T47D (cell line): ENCODE data around the gene PEBP1.
"Not testable (repeated sequence)": the region's sequence is repeated elsewhere in the genome, so short reads cannot be mapped to it uniquely, and the experiment has no call there.

Source experiments
- DNase-seq, 2 experiments: peaks; one replicate each; pipeline versions ENCODE4 v3.0.0 to v3.0.0-alpha.2; 2011 to 2012; ENCODE audit warnings: low read depth in 1 of 2, low spot score in 1 of 2
- JUND ChIP-seq: IDR thresholded peaks from 2 replicates; pipeline ENCODE4 v1.6.1; 2012; ENCODE audit warnings: low read depth
- in situ Hi-C: cut with HindIII; loops from 2 replicates; pipeline ENCODE4 v1.10.0; 2016; ENCODE audit warnings: low sequenced_read_pairs, low pct_unique_long_range_greater_than_20kb

The PEBP1 gene

DNA sequence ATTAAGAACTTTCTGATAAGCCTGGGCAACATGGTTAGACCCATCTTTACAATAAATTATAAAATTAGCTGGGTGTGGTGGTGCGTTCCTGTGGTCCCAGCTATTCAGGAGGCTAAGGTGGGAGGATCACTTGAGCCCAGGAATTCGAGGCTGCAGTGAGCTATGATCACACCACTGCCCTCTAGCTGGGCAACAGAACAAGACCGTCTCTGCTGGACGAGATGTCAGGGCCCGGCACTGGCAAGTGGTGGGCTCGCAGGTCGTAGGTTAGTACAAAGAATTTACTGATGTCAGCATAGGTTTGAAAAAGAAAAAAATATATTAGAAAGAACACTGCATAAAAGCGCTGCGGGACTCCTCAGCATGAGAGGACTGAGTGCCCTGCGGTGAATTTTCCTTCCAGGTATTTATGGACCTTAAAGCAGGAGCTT is 16.5 kb upstream of the PEBP1 start:
- in situ Hi-C loops, result no loop called here
- DNase-seq, result no peak
- TF ChIP-seq JUND, result no peak

DNA sequence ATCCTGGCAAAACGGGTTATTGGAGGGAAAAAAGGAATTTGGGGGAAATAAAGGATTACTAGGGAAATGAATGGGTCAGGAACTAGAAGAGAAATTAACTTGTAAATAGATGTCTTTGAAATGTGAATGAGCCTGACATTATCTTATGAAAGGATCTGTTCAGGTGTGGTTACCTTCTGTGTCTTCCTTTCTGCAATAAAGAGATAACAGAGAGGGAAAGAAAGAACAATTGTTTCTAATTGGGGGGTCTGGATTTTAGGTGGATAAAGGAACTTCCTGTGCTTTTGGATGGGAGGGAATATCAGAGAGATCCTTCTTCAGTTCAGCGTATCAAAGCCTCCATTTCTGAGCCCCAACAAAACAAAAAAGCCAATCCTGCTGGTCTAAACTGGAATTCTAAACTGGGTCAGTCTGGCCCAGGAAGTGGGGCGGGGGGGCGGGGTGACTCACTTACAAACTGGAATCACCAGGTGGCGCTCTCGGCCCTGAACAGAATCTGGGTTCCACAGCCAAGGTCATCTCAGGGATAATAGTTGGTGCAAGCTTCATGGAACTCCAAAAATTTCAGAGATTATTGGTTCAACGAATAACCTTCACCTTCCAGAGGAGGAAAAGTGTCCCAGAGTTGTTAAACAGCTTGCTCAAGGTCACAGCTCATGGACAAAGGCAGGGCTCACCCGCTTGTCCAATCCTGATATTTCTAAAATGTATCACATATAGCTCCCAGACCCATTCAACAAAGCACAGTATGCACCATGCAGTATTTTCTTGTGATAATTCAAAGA is 15.2 kb upstream of the PEBP1 start:
- in situ Hi-C loops, result no loop called here
- no peak for TF ChIP-seq JUND
- peak; percentile 79 to 83 for DNase-seq

DNA sequence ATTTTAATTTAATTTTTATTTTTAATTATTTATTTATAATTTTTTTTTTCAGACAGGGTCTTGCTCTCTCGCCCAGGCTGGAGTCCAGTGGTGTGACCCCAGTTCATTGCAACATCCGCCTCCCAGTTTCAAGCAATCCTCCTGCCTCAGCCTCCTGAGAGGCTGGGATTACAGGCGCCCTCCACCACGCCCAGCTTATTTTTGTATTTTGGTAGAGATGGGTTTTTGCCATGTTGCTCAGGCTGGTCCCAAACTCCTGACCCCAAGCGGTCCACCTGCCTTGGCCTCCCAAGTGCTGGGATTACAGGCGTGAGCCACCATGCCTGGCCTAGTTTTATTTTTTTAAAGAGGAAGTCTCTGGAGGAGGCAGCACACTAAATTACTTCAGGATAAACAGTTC is 13.7 kb upstream of the PEBP1 start:
- in situ Hi-C loops, result no loop called here
- no peak for DNase-seq
- no peak for TF ChIP-seq JUND

DNA sequence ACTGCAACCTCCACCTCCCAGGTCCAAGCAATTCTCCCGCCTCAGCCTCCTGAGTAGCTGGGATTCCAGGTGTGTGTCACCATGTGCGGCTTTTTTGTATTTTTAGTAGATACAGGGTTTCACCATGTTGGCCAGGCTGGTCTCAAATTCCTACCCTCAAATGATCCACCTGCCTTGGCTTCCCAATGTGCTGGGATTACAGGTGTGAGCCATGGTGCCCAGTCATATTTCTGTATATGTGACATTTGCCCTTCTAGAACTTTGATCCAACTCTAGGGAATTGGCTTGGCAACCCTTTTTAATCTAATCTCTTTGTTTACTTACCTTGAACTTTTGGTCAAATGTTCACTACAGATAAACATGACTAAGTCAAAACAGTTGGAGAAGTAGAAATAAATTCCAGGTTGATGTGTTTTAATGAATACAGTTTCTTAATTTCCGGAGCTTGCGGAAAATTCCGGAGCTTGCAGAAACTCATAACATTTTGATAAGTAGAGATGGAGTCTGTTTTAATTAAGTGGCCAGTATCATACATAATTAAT is 11.5 kb upstream of the PEBP1 start:
- in situ Hi-C loops, result no loop called here
- DNase-seq, result no peak
- no peak for TF ChIP-seq JUND

DNA sequence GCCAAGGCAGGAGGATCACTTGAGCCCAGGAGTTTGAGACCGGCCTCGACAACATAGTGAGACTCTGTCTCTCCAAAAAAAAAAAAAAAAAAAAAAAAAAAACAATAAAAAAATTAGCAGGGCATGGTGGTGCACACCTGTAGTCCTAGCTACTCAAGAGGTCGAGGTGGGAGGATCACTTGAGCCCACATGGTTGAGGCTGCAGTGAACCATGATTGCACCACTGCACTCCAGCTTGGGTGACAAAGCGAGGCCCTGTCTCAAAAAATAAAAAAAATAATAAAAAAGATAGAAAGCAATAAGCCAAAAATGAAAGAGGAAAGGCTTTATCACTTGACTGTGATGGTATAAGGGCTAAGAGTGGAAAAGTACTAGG is 10.2 kb upstream of the PEBP1 start:
- in situ Hi-C loops, result no loop called here
- TF ChIP-seq JUND, result no peak
- no peak for DNase-seq

DNA sequence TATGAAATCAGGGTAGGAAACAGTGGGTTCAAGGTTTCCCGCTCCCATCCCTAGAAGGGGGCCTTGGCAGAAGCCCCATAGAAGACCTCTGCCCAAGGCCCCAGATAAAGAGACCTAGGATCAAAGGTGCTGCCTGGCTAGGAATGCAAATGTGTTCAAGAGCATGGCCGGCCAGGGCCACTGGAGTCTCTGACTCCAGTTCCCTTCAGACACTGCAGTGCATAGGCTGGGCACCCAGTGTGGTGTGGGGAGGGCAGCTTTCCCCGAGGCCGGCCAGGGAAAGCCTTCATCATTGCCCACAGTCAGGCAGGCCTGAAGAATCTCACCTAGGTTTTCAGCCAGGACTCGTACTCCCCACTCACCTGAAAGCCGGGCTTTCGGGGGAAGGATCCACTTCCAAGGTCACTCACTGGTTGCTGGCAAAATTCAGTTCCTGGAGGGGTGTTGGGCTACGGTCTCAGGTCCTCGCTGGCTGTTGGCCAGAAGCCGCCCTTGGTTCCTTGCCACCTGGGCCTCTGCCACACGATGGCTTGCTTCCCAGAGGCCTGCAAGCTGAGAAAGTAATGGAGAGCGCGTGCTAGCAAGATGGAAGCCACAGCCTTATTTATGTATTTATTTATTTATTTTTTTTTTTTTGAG is 9.7 kb upstream of the PEBP1 start:
- no peak for TF ChIP-seq JUND
- in situ Hi-C loops, result no loop called here
- no peak for DNase-seq

DNA sequence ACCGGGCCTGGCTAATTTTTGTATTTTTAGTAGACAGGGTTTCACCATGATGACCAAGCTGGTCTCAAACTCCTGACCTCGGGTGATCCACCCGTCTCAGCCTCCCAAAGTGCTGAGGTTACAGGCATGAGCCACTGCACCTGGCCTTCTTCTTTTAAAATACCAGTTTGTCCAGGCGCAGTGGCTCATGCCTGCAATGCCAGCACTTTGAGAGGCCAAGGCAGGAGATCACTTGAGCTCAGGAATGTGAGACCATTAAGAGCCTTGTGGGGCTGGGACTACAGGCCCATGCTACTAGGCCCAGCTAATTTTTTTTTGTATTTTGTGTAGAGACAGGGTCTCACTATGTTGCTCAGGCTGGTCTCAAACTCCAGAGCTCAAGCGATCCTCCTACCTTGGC is 8.1 kb upstream of the PEBP1 start:
- peak in 1 of 2 experiments; percentile 23 for DNase-seq
- no peak for TF ChIP-seq JUND
- in situ Hi-C loops, result no loop called here

DNA sequence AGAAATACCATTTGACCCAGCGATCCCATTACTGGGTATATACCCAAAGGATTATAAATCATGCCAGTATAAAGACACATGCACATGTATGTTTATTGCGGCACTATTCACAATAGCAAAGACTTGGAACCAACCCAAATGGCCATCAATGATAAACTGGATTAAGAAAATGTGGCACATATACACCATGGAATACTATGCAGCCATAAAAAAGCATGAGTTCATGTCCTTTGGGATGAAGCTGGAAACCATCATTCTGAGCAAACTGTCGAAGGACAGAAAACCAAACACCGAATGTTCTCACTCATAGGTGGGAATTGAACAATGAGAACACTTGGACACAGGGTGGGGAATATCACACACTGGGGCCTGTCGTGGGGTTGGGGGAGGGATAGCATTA is 6.5 kb upstream of the PEBP1 start:
- DNase-seq, in situ Hi-C loops: not testable (repeated sequence)

DNA sequence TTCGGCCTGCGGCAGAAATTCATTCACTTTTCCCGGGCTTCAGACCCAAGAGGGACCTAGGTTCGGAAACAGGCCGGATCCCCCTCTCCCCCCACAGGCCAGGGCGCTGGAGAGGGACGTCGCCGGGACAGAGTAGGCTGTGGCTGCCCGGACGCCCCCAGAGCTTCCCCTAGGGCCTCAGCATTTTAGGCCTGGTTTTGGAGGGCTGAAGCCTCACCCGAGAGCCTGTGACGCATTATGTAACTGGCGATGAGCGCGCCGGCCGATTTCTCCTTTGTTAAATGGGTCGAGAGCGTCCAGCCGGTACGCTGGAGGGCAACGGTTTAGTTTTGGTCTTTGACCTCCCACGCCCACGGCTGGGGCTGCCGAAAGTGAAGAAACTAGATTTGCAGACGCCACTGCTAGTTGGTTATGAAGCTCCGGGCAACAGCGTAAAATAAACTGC is 657 bp downstream of the PEBP1 start:
- in situ Hi-C loops, result no loop called here
- no peak for TF ChIP-seq JUND
- DNase-seq, result peak; percentile 37

DNA sequence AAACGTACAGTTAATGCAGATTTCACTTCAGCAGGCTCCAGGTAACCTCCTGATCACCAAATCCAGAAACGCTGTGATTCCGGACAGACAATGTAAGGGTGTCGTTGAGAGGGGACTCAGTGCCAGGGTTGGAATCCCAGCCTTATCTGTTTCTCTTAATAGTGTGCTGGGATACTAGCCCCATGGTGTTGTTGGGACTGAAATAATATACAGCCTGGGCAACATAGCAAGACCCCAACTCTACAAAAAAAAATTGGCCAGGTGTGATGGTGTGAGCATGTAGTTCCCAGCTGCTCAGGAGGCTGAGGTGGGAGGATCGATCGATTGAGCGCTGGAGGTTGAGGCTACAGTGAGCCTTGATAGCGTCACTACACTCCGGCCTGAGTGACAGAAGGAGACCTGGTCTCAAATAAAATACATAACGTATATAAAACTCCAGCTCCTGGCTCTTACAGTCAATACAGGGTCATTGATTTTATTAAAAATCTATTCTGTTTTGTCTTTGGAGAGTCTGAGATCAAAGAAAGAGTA is 1.3 kb downstream of the PEBP1 start:
- in situ Hi-C loops, result no loop called here

DNA sequence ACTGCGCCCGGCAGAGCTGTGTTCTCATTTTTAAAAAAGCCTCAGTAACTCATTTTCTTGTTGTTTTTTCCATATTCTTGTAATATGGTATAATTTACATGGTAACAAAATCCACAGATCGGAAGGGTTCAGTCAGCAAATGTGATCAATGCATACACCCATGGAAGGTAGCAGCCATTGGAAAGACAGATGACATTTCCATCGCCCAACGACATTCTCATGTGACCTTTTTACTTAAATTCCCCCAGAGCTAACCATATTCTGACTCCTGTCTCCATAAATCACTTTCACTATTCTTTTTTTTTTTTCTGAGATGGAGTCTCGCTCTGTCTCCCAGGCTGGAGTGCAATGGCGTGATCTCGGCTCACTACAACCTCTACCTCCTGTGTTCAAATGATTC is 4.9 kb downstream of the PEBP1 start:
- TF ChIP-seq JUND, result no peak
- in situ Hi-C loops, result no loop called here
- DNase-seq, result no peak

More for the DNA sequence above, 1.3 kb downstream of the PEBP1 start:
- no peak for DNase-seq
- TF ChIP-seq JUND, result no peak

DNA sequence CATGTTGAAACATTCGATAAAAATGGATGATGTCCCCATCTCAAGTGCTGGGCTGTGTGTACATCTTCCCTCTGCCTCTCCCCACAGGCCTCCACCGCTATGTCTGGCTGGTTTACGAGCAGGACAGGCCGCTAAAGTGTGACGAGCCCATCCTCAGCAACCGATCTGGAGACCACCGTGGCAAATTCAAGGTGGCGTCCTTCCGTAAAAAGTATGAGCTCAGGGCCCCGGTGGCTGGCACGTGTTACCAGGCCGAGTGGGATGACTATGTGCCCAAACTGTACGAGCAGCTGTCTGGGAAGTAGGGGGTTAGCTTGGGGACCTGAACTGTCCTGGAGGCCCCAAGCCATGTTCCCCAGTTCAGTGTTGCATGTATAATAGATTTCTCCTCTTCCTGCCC is 8.6 kb downstream of the PEBP1 start:
- TF ChIP-seq JUND, result no peak
- no peak for DNase-seq
- in situ Hi-C loops, result no loop called here

DNA sequence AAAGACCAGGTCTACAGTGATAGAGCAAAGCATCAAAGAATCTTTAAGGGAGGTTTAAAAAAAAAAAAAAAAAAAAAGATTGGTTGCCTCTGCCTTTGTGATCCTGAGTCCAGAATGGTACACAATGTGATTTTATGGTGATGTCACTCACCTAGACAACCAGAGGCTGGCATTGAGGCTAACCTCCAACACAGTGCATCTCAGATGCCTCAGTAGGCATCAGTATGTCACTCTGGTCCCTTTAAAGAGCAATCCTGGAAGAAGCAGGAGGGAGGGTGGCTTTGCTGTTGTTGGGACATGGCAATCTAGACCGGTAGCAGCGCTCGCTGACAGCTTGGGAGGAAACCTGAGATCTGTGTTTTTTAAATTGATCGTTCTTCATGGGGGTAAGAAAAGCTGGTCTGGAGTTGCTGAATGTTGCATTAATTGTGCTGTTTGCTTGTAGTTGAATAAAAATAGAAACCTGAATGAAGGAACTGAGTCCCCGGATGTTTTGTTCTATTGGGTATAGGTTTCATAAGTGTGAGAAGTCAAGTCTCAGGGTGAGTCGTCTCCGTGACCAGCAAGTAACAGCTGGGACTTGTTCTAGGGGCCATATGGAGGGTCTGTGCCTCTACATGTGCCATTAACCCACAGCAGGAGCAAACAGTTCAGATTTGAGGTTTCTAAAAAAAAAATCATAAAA is 9.3 kb downstream of the PEBP1 start:
- DNase-seq, result no peak
- in situ Hi-C loops, result no loop called here
- no peak for TF ChIP-seq JUND
